Esophagus muscularis mucosa (tissue), 4 donors: ENCODE data around the gene XRRA1. TPM values are rescaled to one million over a fixed set of nuclear protein-coding genes. Genes with fewer than 3 reads are reported as not detected.
"Not testable (repeated sequence)": the region's sequence is repeated elsewhere in the genome, so short reads cannot be mapped to it uniquely, and the experiment has no call there.

Experiments used
- DNase-seq: peaks from one replicate; pipeline ENCODE4 v3.0.0-alpha.2; 2017; ENCODE audit errors: extremely low spot score
- H3K27ac ChIP-seq, 4 donors: fragments of 200-600 bp; sonication (generic); replicated peaks in 1 of 4; 1 replicate in 3 of 4; 2 replicates in 1 of 4; pipeline ENCODE4 v1.5.1; 2016 to 2019; ENCODE audit warnings: mild to moderate bottlenecking in 1 of 4
- H3K27me3 ChIP-seq, 4 donors: fragments of 200-600 bp; sonication (generic); one replicate each; pipeline versions ENCODE4 v1.5.1 to v1.6.0; 2016 to 2019
- H3K36me3 ChIP-seq, 4 donors: fragments of 200-600 bp; sonication (generic); one replicate each; pipeline ENCODE4 v1.5.1; 2016 to 2019
- H3K4me1 ChIP-seq, 4 donors: fragments of 200-600 bp; sonication (generic); one replicate each; pipeline ENCODE4 v1.5.1; 2016 to 2019
- H3K4me3 ChIP-seq, 4 donors: fragments of 200-600 bp; sonication (generic); 1 replicate in 2 of 4; 2 replicates in 2 of 4; pipeline ENCODE4 v1.5.1; 2016 to 2019; ENCODE audit warnings: mild to moderate bottlenecking in 4 of 4, moderate library complexity in 1 of 4
- H3K9me3 ChIP-seq, 4 donors: fragments of 200-600 bp; sonication (generic); 1 replicate in 3 of 4; 2 replicates in 1 of 4; pipeline ENCODE4 v1.5.1; 2016 to 2019
- CTCF ChIP-seq, 3 experiments: fragments of 200-600 bp in 2 of 3; fragments of 450-650 bp in 1 of 3; sonication (generic) in 2 of 3; IDR thresholded peaks; one replicate each; pipeline ENCODE4 v1.5.1; 2017 to 2019; ENCODE audit warnings: antibody characterized with exemption in 3 of 3, mild to moderate bottlenecking in 2 of 3, moderate library complexity in 1 of 3
- EP300 ChIP-seq: sonication (generic); formaldehyde crosslinking; IDR thresholded peaks from one replicate; pipeline ENCODE4 v1.6.1; 2017; ENCODE audit warnings: antibody characterized with exemption
- POLR2A ChIP-seq: fragments of 450-650 bp; IDR thresholded peaks from one replicate; pipeline ENCODE4 v1.6.1; 2017; ENCODE audit warnings: antibody characterized with exemption, moderate library complexity, mild to moderate bottlenecking, low read depth
- POLR2AphosphoS5 ChIP-seq, 2 donors: sonication (generic); formaldehyde crosslinking; IDR thresholded peaks; one replicate each; pipeline ENCODE4 v1.6.1; 2017; ENCODE audit warnings: antibody characterized with exemption in 2 of 2
- WGBS: methylation state at CpG from one replicate; pipeline ENCODE4 v1.1.5; 2018; 5-methylcytosine and 5-hydroxymethylcytosine counted together
- intact Hi-C: fragments of 100-400 bp; cut with DNase I; formaldehyde crosslinking; loops from one replicate; pipeline ENCODE4 v1.15.1; 2023
- total RNA-seq, 4 donors: library from RNA; depleted of rRNA; stranded (reverse); fragments of >200 nt; gene quantifications; one replicate each; pipeline versions ENCODE4 v1.1.0 to v1.2.1, GENCODE V29; 2016

Gene XRRA1
- total RNA-seq = 10 to 100 TPM in 3 of 4 donors, 1 to 10 TPM in 1; 9.1 to 19.5 (median 11.8) TPM

- WGBS = under 1% methylated on average over 44 of the region's 67 CpGs
- Histone ChIP-seq H3K4me1 (peaks cover 29 to 58% (median 38%) of the 10 kb centered on the region in 4 donors), H3K4me3 (peak within 1 kb of the TSS; percentile 71 to 84 (median 76)), H3K27ac (peak within 1 kb of the TSS; percentile 79 to 90 (median 82)), H3K9me3 (no peaks in the 10 kb centered on the region), H3K36me3 (peaks cover 0 to 16% (median 8%) of the 10 kb centered on the region in 4 donors), H3K27me3 (no peaks in the 10 kb centered on the region)
- DNase-seq = peak; percentile 99
- intact Hi-C loops = no loop called here
- TF ChIP-seq POLR2AphosphoS5 (IDR thresholded peaks at IDR 0.05) (peak; percentile 94 to 98), POLR2A (peak; percentile 54), CTCF (IDR thresholded peaks at IDR 0.05) (no peak)
These were observed at the start of gene XRRA1, which contains the start of gene SPCS2 for GRCh38 chr11:74948898-74949752. Gene XRRA1 (minus strand): TSS chr11:74949091. CDS start chr11:74940878, 8,213 bp downstream. Gene SPCS2 (plus strand): TSS chr11:74949266. CDS start chr11:74949286, 20 bp downstream.

GRCh38 chr11:74992852-74993251 is 44.0 kb upstream of the XRRA1 start:
- TF ChIP-seq EP300 (no peak), POLR2AphosphoS5 (IDR thresholded peaks at IDR 0.05) (no peak), CTCF (IDR thresholded peaks at IDR 0.05) (no peak), POLR2A (no peak)
- Histone ChIP-seq H3K36me3 (peaks cover 4 to 29% (median 14%) of the 10 kb centered on the region in 4 donors), H3K4me3 (no peak overlapping the region), H3K27ac (no peak overlapping the region), H3K27me3 (no peaks in the 10 kb centered on the region), H3K4me1 (peaks cover 6 to 17% (median 10%) of the 10 kb centered on the region in 4 donors), H3K9me3 (no peaks in the 10 kb centered on the region)
- 95% methylated on average over 5 of the region's 5 CpGs for WGBS
- intact Hi-C loops = no loop called here
- no peak for DNase-seq

GRCh38 chr11:74990941-74991340 is 42.0 kb upstream of the XRRA1 start:
- no peak overlapping the region for H3K27ac ChIP-seq
- H3K4me1 ChIP-seq = peaks cover 6 to 17% (median 10%) of the 10 kb centered on the region in 4 donors
- H3K4me3 ChIP-seq = no peak overlapping the region
- no peaks in the 10 kb centered on the region for H3K9me3 ChIP-seq
- no peak for DNase-seq
- WGBS = 71% methylated on average over 1 of the region's 1 CpG
- intact Hi-C loops = no loop called here
- TF ChIP-seq POLR2A (no peak), EP300 (no peak)
- H3K36me3 ChIP-seq = peaks cover under 1 to 17% (median 13%) of the 10 kb centered on the region in 4 donors
- no peaks in the 10 kb centered on the region for H3K27me3 ChIP-seq

- H3K4me3 ChIP-seq, DNase-seq, intact Hi-C loops, H3K27me3 ChIP-seq, H3K9me3 ChIP-seq, H3K27ac ChIP-seq: not testable (repeated sequence)
- Histone ChIP-seq H3K36me3 (peaks cover 0 to 11% (median 9%) of the 10 kb centered on the region in 4 donors), H3K4me1 (peaks cover 6 to 17% (median 10%) of the 10 kb centered on the region in 4 donors)
- 82% methylated on average over 4 of the region's 4 CpGs for WGBS
These were observed 41.3 kb upstream of the XRRA1 start for GRCh38 chr11:74990150-74990549.

GRCh38 chr11:74989260-74989638 is 40.4 kb upstream of the XRRA1 start:
- intact Hi-C loops = no loop called here

More at GRCh38 chr11:74989260-74989638, 40.4 kb upstream of the XRRA1 start:
- 5% methylated on average over 7 of the region's 8 CpGs for WGBS
- no peak for DNase-seq
- Histone ChIP-seq H3K27ac (peak overlapping the region; percentile 76 to 85 (median 78)), H3K36me3 (peaks cover 0 to 2% (median under 1%) of the 10 kb centered on the region in 4 donors), H3K27me3 (no peaks in the 10 kb centered on the region), H3K9me3 (no peaks in the 10 kb centered on the region), H3K4me3 (peak overlapping the region; percentile 75 to 80 (median 76)), H3K4me1 (peaks cover 6 to 17% (median 10%) of the 10 kb centered on the region in 4 donors)
- TF ChIP-seq CTCF (IDR thresholded peaks at IDR 0.05) = no peak
- no peak for TF ChIP-seq POLR2AphosphoS5 (IDR thresholded peaks at IDR 0.05)
